B cell (primary cell): ENCODE data around the gene CPA2.

Experiments used
- CTCF ChIP-seq: fragments of 200-600 bp; IDR thresholded peaks from one replicate; pipeline ENCODE4 v1.8.0; 2022; ENCODE audit warnings: antibody characterized with exemption, mild to moderate bottlenecking
- EZH2 ChIP-seq: IDR thresholded peaks from 2 replicates; pipeline ENCODE4 v1.6.1; 2012; ENCODE audit warnings: borderline replicate concordance, low read depth, mild to moderate bottlenecking, moderate library complexity, low read length; ENCODE audit not compliant: insufficient read depth, poor library complexity, severe bottlenecking

GRCh38 chr7:130338233-130338632, 71.6 kb downstream of the CPA2 start:
- TF ChIP-seq EZH2 (no peak), CTCF (no peak)
